ENCODE results near the gene GYG2. TPM values are rescaled to one million over a fixed set of nuclear protein-coding genes. Genes with fewer than 3 reads are reported as not detected.
A peak's percentile ranks its signal among the peaks of the same experiment; 100 is the strongest.
"Not testable (repeated sequence)": the region's sequence is repeated elsewhere in the genome, so short reads cannot be mapped to it uniquely, and the experiment has no call there.

GYG2 gene
- total RNA-seq, 1 donor from 2014 or later = 60.8 TPM

DNA sequence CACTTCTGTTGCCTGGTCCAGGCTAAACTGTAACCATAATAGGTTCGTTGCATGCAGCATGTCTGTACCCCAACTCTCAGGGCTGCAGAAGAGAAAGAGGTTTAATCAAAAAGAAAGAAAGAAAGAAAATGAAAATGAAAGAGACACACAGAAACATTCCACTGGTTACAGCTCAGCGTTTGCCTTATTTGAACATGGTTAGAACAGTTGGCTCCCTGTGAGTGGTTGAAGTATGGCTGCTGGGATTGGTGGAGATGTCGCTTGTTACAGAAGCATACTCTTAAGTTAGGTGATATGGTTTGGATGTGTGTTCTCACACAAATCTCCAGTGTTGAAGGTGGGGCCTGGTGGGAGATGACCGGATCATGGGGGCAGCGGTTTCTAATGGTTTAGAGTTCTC lies 64.1 kb downstream of the GYG2 start:
- H3K36me3 Mint-ChIP-seq = no peaks in the 10 kb centered on the region
- H3K9me3 Mint-ChIP-seq = no peaks in the 10 kb centered on the region
- peaks cover 73% of the 10 kb centered on the region for H3K4me1 Mint-ChIP-seq
- H3K4me3 Mint-ChIP-seq = no peak overlapping the region
- no peak for DNase-seq (ENCODE audit: low spot score in 2 of 2, unreplicated experiment in 2 of 2)
- TF ChIP-seq, protein P1, sequence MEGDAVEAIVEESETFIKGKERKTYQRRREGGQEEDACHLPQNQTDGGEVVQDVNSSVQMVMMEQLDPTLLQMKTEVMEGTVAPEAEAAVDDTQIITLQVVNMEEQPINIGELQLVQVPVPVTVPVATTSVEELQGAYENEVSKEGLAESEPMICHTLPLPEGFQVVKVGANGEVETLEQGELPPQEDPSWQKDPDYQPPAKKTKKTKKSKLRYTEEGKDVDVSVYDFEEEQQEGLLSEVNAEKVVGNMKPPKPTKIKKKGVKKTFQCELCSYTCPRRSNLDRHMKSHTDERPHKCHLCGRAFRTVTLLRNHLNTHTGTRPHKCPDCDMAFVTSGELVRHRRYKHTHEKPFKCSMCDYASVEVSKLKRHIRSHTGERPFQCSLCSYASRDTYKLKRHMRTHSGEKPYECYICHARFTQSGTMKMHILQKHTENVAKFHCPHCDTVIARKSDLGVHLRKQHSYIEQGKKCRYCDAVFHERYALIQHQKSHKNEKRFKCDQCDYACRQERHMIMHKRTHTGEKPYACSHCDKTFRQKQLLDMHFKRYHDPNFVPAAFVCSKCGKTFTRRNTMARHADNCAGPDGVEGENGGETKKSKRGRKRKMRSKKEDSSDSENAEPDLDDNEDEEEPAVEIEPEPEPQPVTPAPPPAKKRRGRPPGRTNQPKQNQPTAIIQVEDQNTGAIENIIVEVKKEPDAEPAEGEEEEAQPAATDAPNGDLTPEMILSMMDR (IDR thresholded peaks at IDR 0.05; ENCODE audit: unreplicated experiment) = no peak
- peak overlapping the region; percentile 78 for H3K27ac Mint-ChIP-seq
- H3K27me3 Mint-ChIP-seq (ENCODE audit: low read depth) = no peaks in the 10 kb centered on the region

DNA sequence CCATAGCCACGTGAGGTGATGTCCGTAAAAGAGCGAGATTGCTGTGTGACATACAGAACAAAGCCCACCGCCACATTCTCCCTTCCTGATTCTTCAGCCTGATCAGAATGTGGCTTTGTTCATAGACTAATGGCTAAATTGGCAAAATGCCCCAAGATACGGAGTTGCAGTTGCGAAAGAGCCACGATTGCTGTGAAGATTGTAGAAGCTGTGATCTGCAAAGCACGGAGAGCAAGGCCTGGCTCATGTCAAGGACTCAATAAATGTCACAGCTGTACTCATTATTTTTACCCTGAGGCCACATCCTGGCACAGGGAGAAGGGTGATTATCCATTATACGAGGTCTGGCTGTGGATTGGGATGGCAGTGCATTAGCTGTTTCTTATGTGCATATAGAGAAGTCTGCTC lies 66.2 kb downstream of the GYG2 start:
- H3K27ac Mint-ChIP-seq = peak overlapping the region; percentile 98
- H3K9me3 Mint-ChIP-seq = no peaks in the 10 kb centered on the region
- DNase-seq (ENCODE audit: low spot score in 2 of 2, unreplicated experiment in 2 of 2) = peak; percentile 65 to 79
- H3K27me3 Mint-ChIP-seq (ENCODE audit: low read depth) = no peaks in the 10 kb centered on the region
- peak overlapping the region; percentile 28 for H3K4me3 Mint-ChIP-seq
- peaks cover 73% of the 10 kb centered on the region for H3K4me1 Mint-ChIP-seq
- no peaks in the 10 kb centered on the region for H3K36me3 Mint-ChIP-seq
- TF ChIP-seq, protein P1 (IDR thresholded peaks at IDR 0.05; ENCODE audit: unreplicated experiment) = no peak

DNA sequence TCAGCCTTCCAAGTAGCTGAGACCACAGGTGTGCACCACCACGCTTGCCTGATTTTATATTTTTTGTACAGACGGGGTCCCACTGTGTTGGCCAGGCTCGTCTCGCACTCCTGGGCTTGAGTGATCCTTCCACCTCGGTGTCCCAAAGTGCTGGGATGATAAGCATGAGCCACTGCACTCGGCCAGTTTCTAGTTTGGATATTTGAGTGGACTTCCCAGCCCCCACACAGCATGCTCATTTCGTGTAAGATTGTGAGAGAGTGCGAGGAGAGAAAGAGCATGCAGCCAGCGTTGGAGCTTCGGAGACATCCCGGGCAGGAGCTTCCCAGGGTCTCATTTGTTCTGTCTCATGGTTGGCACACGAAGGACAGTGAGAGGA lies 68.6 kb downstream of the GYG2 start:
- TF ChIP-seq, protein P1 (IDR thresholded peaks at IDR 0.05; ENCODE audit: unreplicated experiment) = no peak
- Mint-ChIP-seq H3K4me1 (peaks cover 61% of the 10 kb centered on the region), H3K27ac (peak overlapping the region; percentile 99), H3K4me3 (peak overlapping the region; percentile 54), H3K27me3 (ENCODE audit: low read depth) (no peaks in the 10 kb centered on the region), H3K36me3 (peaks cover 10% of the 10 kb centered on the region), H3K9me3 (peaks cover 9% of the 10 kb centered on the region)
- DNase-seq (ENCODE audit: low spot score in 2 of 2, unreplicated experiment in 2 of 2) = no peak

DNA sequence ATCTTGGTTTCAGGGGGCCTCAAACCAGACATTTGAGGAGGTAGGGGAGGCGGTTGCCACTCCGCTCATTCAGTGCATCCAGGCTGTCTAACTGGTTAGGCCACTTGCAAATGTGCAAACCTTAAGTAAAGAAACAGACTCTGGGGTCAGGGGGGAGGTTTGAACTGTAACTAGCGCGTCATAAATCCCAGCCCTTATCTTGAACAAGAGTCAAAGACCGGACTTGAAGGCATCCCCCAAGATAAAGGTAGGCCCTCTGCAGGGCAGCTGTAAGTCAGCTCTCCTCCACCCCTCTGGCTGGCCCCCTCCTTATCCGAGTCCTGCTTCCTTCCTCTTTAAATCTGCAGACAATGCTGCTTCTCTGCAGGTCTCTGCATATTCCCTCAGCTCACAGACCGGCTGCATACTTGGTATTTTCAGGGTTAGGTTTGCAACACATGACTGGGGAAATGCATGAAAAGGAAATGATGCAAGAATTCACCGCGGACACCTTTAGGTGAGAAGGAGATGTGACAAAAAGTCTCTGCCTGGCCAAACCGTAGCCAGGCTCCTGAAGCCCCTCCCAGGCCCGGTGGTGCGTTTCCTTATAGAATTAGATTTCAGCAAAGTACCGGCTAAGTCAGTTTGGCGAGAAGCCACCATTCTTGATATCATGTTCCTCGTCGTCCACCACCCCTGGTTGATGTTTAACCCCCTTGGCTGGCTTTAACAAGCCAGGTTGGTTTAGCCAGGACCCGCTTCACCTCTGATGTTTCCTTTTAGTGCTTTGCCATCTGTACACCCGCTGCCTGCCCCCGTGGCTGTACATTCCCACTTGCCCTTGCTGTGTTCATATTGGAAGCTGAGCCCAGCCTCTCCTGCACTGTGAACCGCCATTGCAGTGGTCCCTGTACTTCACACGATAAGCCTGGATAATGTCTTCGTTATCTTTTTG lies 69.2 kb downstream of the GYG2 start:
- Mint-ChIP-seq H3K4me3 (peak overlapping the region; percentile 54), H3K36me3 (peaks cover 15% of the 10 kb centered on the region), H3K27ac (peak overlapping the region; percentile 99), H3K9me3 (peaks cover 14% of the 10 kb centered on the region), H3K4me1 (peaks cover 57% of the 10 kb centered on the region)
- peak in 1 of 2 experiments; percentile 67 for DNase-seq (ENCODE audit: low spot score in 2 of 2, unreplicated experiment in 2 of 2)
- H3K27me3 Mint-ChIP-seq (ENCODE audit: low read depth) = not testable (repeated sequence)

DNA sequence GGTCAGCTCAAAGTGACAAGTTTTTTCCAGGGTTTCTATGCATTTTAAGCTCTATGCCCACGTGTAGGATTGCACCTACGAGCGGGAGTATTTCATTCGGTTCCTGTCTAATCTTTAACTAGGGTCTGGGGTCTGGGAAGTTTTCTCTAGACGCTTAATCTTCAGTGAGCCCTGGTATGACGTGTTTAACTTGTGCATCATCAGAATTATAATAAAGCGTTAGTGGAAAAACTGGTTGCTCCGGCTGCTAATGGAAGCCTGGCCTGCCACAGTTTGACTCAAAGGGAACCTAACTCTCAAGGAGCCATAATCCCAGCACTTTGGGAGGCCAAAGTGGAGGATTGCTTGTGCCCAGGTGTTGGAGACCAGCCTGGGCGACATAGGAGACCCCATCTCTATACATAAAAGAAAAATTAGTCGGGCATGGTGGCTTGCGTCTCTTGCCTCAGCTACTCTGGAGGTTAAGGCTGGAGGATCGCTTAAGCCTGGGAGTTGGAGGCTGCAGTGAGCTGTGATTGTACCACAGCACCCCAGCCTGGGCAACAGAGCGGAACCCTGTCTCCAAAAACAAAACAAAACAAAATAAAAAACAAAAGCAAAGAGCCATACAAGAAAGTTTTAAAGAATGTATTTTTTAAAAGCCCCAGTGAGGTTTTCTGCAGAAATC lies 70.2 kb downstream of the GYG2 start:
- DNase-seq (ENCODE audit: low spot score in 2 of 2, unreplicated experiment in 2 of 2) = no peak
- peak overlapping the region; percentile 54 for H3K4me3 Mint-ChIP-seq

More for the DNA sequence above, 70.2 kb downstream of the GYG2 start:
- Mint-ChIP-seq H3K4me1 (peaks cover 50% of the 10 kb centered on the region), H3K27me3 (ENCODE audit: low read depth) (no peaks in the 10 kb centered on the region), H3K36me3 (peaks cover 24% of the 10 kb centered on the region), H3K27ac (peak overlapping the region; percentile 99), H3K9me3 (peaks cover 22% of the 10 kb centered on the region)
- TF ChIP-seq, protein P1 (IDR thresholded peaks at IDR 0.05; ENCODE audit: unreplicated experiment) = no peak
